ENCODE data around the gene GDF15.

The GDF15 gene

GRCh38 chr19:18433015-18433691 is 47.2 kb downstream of the GDF15 start:
- DNase-seq: no peak

GRCh38 chr19:18433735-18434398 is 47.9 kb downstream of the GDF15 start:
- DNase-seq: no peak

GRCh38 chr19:18434411-18435175 is 48.6 kb downstream of the GDF15 start:
- no peak for DNase-seq

DNA sequence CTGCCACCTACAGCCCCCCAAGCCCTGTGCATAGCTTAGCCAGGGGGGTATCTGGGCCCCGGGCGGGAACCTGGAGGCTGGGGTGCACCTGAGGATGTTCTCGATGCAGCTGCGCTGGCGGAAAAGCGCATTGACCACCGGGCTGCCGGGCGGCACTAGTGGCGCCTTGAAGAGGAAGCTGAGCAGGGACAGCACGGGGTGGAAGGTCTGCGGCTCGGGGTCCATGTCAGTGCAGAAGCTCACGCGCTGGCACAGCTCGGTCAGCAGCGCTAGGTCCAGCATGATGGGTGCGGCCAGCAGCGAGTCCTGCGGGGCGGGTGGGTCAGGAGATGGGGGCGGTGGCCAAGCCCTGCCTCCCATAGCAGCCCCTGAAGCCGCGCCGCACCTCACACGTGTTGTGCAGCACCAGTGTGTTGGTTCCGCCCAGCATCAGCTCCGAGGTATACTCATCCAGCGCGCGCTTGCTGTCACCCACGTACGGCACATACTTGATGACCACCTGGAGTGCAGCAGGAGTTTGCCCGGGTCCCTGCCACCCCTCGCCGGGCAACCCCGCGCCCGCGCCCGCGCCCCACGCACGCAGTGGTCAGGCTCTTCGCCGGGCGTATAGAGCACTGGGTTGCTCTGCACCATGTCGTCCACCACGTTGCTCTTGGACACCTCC is 49.4 kb downstream of the GDF15 start:
- no peak for DNase-seq

- no peak for DNase-seq
Observed at GRCh38 chr19:18435842-18436670, 50.1 kb downstream of the GDF15 start.

DNA sequence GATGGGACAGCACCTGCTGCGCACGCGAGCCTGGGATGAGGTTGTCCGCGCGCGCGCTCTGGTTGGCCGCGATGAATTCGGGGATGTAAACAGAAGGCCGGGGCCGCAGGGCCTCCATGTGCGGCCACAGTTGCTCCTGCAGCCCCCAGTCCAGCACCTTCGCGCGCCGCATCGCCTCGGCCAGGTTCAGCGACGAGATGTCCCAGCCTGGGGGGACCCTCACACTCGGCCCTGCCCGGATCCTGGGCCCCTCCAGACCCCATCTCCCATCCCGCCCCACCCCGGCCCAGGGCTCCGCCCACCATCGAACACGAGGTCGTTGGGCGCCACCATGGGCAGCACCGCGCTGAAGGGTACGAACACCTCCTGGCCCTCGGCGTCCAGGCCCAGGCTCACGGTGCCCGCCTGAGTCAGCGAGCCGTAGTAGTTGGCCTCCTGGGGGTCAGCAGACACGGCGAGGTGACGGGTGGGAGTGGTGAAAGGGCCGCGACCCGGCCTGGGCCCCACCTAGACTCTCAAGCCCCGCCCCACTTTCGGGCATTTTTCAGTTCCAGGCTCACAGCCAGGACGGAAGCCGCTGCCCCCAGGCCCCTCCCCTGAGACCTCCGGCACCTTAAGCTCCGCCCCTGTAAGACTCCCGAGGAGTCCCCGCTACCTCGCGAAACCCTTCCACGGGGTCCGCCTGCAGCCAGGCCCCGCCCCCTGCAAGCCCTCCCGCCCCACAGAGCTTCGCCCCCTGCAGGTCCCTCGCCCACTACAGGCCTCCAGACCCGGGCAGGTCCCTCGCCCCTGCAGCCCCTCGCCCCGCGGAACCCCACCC is 50.9 kb downstream of the GDF15 start:
- DNase-seq: peak; percentile 90

- peak; percentile 86 for DNase-seq
Observed at GRCh38 chr19:18437491-18438330, 51.8 kb downstream of the GDF15 start, which contains the start of gene ISYNA1. ISYNA1 (minus strand) TSS chr19:18438133; CDS start chr19:18437979, 154 bp downstream.

DNA sequence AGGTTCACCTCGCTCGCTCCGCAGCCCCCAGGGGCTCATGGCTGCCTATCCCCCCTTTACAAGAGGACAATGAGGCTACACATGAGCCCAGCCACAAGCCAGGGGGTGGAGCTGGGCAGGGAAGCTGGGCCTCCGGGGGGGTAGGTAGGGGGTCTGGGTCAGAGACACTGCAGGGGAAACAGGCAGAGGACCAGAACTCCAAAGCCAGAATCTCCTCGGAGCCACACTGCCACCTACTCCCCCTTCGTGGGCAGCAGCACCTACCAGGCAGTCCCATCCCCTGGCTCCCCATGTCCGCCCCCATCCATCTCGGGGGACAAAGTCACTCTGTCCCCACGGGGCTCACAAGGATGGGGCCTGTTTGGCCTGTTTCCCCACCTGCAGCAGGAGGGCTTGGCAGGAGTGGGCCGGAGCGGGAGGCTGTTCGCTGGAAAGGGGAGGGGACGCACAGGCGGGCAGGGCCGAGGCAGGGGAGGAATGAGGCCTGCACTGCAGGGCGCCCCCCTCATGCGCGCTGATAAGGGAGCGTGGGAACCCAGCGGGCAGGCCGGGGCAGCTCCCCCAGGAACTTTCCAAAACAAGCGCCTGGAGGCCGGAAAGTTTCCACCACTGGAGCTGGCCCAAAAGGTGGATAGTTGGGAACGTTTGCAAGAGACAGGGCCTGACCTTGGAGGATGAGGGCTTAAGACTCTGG is 52.5 kb downstream of the GDF15 start:
- peak; percentile 97 for DNase-seq

All from NCI-H226 (cell line).